ENCODE data around the gene MICAL1.

The MICAL1 gene

DNA sequence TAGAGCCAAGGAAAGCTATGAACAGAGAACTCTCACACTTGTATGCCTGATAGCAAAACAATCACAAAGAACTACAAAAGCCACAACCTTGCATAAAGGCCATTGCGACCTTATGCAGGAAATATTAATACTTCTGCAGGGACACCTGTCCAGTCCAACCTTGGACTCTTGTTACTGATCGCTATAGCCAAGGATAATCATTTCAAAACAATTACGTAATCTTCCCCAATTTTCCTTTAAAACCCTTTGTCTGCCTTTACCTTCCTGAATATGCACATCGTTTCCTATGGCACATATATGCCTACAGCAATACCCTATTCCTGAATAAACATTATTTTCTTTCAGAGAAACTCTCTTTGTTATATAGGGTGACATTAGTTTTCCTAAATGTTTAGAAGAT is 37.9 kb downstream of the MICAL1 start:
- ATAC-seq (replicated peaks) (no peak), DNase-seq (no peak)
- Mint-ChIP-seq H3K27me3 (peaks cover 0 to 16% of the 10 kb centered on the region in 2 donors), H3K4me3 (no peak overlapping the region), H3K36me3 (ENCODE audit: insufficient read depth) (no peaks in the 10 kb centered on the region), H3K9me3 (no peaks in the 10 kb centered on the region), H3K27ac (no peak overlapping the region), H3K4me1 (ENCODE audit: low read depth in 2 of 2) (no peaks in the 10 kb centered on the region)

DNA sequence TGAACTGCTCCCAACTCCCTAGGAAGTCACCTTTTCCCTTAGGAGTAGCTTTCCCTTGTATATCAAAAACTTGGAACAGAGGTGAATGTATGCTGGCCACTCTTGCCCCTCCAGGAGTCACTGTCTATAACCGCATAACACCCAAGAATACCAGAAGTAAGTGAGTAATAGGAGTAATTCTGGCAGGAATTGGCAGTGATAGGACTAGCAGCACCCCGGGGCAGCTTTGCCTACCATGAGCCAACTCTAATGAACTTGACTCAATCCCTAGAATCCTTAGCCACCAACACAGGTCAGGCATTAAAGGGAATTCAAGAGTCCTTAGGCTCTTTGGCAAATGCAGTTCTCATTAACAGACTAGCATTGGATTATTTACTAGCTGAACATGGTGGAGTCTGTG is 44.5 kb downstream of the MICAL1 start:
- peaks cover 0 to 2% of the 10 kb centered on the region in 2 donors for H3K9me3 Mint-ChIP-seq
- H3K27ac Mint-ChIP-seq: no peak overlapping the region
- H3K4me1 Mint-ChIP-seq (ENCODE audit: low read depth in 2 of 2): no peaks in the 10 kb centered on the region
- no peak overlapping the region for H3K4me3 Mint-ChIP-seq
- no peaks in the 10 kb centered on the region for H3K36me3 Mint-ChIP-seq (ENCODE audit: insufficient read depth)
- DNase-seq: no peak
- ATAC-seq (replicated peaks): no peak
- peaks cover 6 to 23% of the 10 kb centered on the region in 2 donors for H3K27me3 Mint-ChIP-seq

- peaks cover 6 to 18% of the 10 kb centered on the region in 2 donors for H3K27me3 Mint-ChIP-seq
- H3K4me1 Mint-ChIP-seq (ENCODE audit: low read depth in 2 of 2): no peaks in the 10 kb centered on the region
- no peak overlapping the region for H3K27ac Mint-ChIP-seq
- H3K9me3 Mint-ChIP-seq: peaks cover 0 to 2% of the 10 kb centered on the region in 2 donors
- no peak for DNase-seq
- no peaks in the 10 kb centered on the region for H3K36me3 Mint-ChIP-seq (ENCODE audit: insufficient read depth)
- no peak for ATAC-seq (replicated peaks)
- H3K4me3 Mint-ChIP-seq: no peak overlapping the region
Observed at GRCh38 chr6:109406196-109406595, 49.4 kb downstream of the MICAL1 start.

DNA sequence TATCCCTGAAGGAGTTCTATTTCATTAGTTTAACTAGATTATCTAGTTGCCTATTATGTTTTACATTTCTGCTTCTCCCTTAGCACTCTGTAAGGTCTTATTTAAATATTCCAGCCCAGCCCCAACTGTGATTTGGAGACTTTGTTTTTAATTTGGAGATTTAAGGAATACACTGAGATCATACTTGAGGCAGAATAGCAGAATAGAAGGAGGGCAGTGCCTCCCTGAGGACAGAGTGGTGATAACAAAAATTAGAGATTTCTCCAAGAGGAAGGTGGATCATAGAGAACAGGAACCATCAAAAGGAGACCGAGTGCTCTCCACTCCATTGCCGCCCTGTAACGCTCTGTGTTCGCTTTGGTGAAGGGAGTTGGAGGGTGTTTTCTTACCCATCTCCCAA is 58.6 kb downstream of the MICAL1 start:
- H3K27me3 Mint-ChIP-seq: peaks cover 0 to 13% of the 10 kb centered on the region in 2 donors
- H3K27ac Mint-ChIP-seq: no peak overlapping the region
- no peaks in the 10 kb centered on the region for H3K36me3 Mint-ChIP-seq (ENCODE audit: insufficient read depth)
- H3K9me3 Mint-ChIP-seq: no peaks in the 10 kb centered on the region
- ATAC-seq (replicated peaks) (no peak), DNase-seq (no peak)
- no peak overlapping the region for H3K4me3 Mint-ChIP-seq
- peaks cover 0 to 3% of the 10 kb centered on the region in 2 donors for H3K4me1 Mint-ChIP-seq (ENCODE audit: low read depth in 2 of 2)

DNA sequence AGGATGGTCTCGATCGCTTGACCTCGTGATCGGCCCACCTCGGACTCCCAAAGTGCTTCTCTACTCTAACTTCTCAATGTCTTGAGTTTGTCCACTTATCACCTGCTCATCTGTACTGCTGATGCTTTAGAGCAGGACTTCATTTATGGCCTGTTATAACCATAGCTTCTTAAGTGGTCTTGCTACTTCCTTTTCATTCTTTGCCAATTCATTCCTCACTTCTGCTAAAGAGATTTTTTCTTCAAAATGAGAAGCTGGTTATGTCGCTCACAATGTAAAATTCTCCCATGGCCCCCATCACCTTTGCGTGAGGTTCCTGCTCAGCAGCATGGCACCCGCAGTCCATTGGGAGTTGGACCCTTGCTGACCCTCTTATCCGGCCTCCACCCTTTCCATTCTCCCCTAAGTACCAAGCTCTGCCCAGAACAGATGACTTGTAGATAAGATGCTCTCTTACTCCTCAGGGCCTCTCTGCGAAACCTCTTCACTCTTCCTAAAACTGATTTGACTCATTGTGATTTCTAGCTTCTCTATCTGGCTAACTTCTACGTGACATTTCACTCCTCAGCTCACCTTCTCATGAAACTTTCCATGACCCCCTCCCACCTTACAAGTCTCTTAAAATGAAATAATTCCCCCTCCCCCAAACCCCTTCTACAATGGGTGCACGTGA is 59.4 kb downstream of the MICAL1 start:
- Mint-ChIP-seq H3K4me1 (ENCODE audit: low read depth in 2 of 2) (peaks cover 0 to 3% of the 10 kb centered on the region in 2 donors), H3K36me3 (ENCODE audit: insufficient read depth) (no peaks in the 10 kb centered on the region), H3K27ac (no peak overlapping the region), H3K4me3 (no peak overlapping the region), H3K27me3 (peaks cover 0 to 13% of the 10 kb centered on the region in 2 donors), H3K9me3 (no peaks in the 10 kb centered on the region)
- DNase-seq: no peak
- no peak for ATAC-seq (replicated peaks)
